Measurements from ENCODE around the gene PARN.

- TF ChIP-seq EZH2 (IDR thresholded peaks at IDR 0.05) (no peak), POLR2AphosphoS5 (IDR thresholded peaks at IDR 0.05; ENCODE audit: borderline replicate concordance, low read depth, low read length) (no peak)
Measured at GRCh38 chr16:14576532-14576931, 53.5 kb downstream of the PARN start.
